B cell (primary cell): Measurements from ENCODE around the gene HDLBP. TPM values are rescaled to one million over a fixed set of nuclear protein-coding genes. Genes with fewer than 3 reads are reported as not detected.

Experiments used
- ATAC-seq: fragments of 200-7000 bp; cut with Tn5 transposase; one replicate; pipeline ENCODE4 v1.10.0; 2021; ENCODE audit warnings: low read depth, mild to moderate bottlenecking, moderate number of reproducible peaks, moderate library complexity
- CTCF ChIA-PET: fragments of 350-600 bp; sonication (Branson Sonifier 250); formaldehyde crosslinking; loops from one replicate; lab custom pipeline; 2021; ENCODE audit warnings: antibody characterized with exemption, inconsistent platforms; lab: Charles Lee
- POLR2A ChIA-PET: fragments of 350-600 bp; sonication (Branson Sonifier 250); formaldehyde crosslinking; loops from one replicate; lab custom pipeline; 2021; ENCODE audit warnings: antibody characterized with exemption; lab: Charles Lee
- DNase-seq: peaks from one replicate; pipeline ENCODE4 v3.0.0; 2013
- H2AFZ ChIP-seq: 2 replicates; pipeline ENCODE4 v1.6.1; 2012; ENCODE audit warnings: mild to moderate bottlenecking, low read depth, low read length; ENCODE audit not compliant: insufficient read depth, poor library complexity, severe bottlenecking
- H3K27ac ChIP-seq, 2 donors: 1 replicate in 1 of 2; 2 replicates in 1 of 2; pipeline ENCODE4 v1.5.1; 2012 to 2013; ENCODE audit warnings: low read length in 2 of 2, mild to moderate bottlenecking in 2 of 2, moderate library complexity in 1 of 2
- H3K27me3 ChIP-seq, 4 experiments: fragments of 200-600 bp in 1 of 4; sonication (generic) in 1 of 4; replicated peaks in 1 of 4; 1 replicate in 2 of 4; 2 replicates in 2 of 4; pipeline versions ENCODE4 v1.6.1 to v1.7.0; 2013 to 2016; ENCODE audit warnings: low read length in 3 of 4, mild to moderate bottlenecking in 2 of 4, mixed read lengths in 1 of 4, moderate library complexity in 1 of 4; ENCODE audit not compliant: insufficient read depth in 4 of 4, control insufficient read depth in 3 of 4; ENCODE audit errors: control extremely low read depth in 1 of 4
- H3K36me3 ChIP-seq, 2 experiments: replicated peaks in 1 of 2; 1 replicate in 1 of 2; 2 replicates in 1 of 2; pipeline versions ENCODE4 v1.6.1 to v1.7.1; 2013; ENCODE audit warnings: low read length in 1 of 2; ENCODE audit not compliant: insufficient read depth in 2 of 2, control insufficient read depth in 1 of 2; ENCODE audit errors: control extremely low read depth in 1 of 2, extremely low read depth in 1 of 2
- H3K4me1 ChIP-seq, 2 donors: fragments of 200-600 bp in 1 of 2; sonication (generic) in 1 of 2; 1 replicate in 1 of 2; 2 replicates in 1 of 2; pipeline versions ENCODE4 v1.5.1 to v1.6.1; 2013 to 2017; ENCODE audit warnings: low read length in 2 of 2; ENCODE audit not compliant: control insufficient read depth in 2 of 2, insufficient read depth in 2 of 2
- H3K4me2 ChIP-seq: replicated peaks from 2 replicates; pipeline ENCODE3; 2012; ENCODE audit warnings: mild to moderate bottlenecking, low read depth, low read length; ENCODE audit not compliant: poor library complexity, severe bottlenecking
- H3K4me3 ChIP-seq, 5 experiments: fragments of 200-600 bp in 1 of 5; sonication (generic) in 1 of 5; 1 replicate in 3 of 5; 2 replicates in 2 of 5; pipeline versions ENCODE4 v1.5.1 to v1.7.0; 2011 to 2016; ENCODE audit warnings: low read length in 4 of 5, mild to moderate bottlenecking in 4 of 5, low read depth in 2 of 5, control low read depth in 1 of 5, moderate library complexity in 1 of 5; ENCODE audit not compliant: insufficient read depth in 1 of 5; ENCODE audit errors: control extremely low read depth in 1 of 5, extremely low read depth in 1 of 5
- H3K79me2 ChIP-seq: fragments of 200-600 bp; sonication (generic); one replicate; pipeline ENCODE4 v1.6.0; 2016; ENCODE audit warnings: low read length; ENCODE audit not compliant: control insufficient read depth, insufficient read depth
- H3K9ac ChIP-seq: fragments of 200-600 bp; sonication (generic); 2 replicates; pipeline ENCODE4 v1.6.1; 2017; ENCODE audit warnings: mild to moderate bottlenecking, low read length, moderate library complexity
- H3K9me3 ChIP-seq, 3 donors: one replicate each; pipeline versions ENCODE4 v1.6.1 to v1.7.1; 2013; ENCODE audit warnings: low read length in 2 of 3; ENCODE audit not compliant: control insufficient read depth in 2 of 3, insufficient read depth in 1 of 3; ENCODE audit errors: control extremely low read depth in 1 of 3
- H4K20me1 ChIP-seq: 2 replicates; pipeline ENCODE4 v1.6.0; 2012; ENCODE audit warnings: mild to moderate bottlenecking, low read length; ENCODE audit not compliant: insufficient read depth, control insufficient read depth, poor library complexity, severe bottlenecking
- H3K27ac Mint-ChIP-seq: one replicate; pipeline ENCODE4 v1.8.0; 2021; ENCODE audit warnings: mixed read lengths
- H3K27me3 Mint-ChIP-seq: one replicate; pipeline ENCODE4 v1.8.0; 2021; ENCODE audit warnings: mixed read lengths
- H3K4me1 Mint-ChIP-seq: one replicate; pipeline ENCODE4 v1.8.0; 2021; ENCODE audit warnings: mixed read lengths
- H3K4me3 Mint-ChIP-seq: one replicate; pipeline ENCODE4 v1.8.0; 2021; ENCODE audit warnings: mixed read lengths
- H3K9me3 Mint-ChIP-seq: one replicate; pipeline ENCODE4 v1.8.0; 2022; ENCODE audit warnings: mixed read lengths; ENCODE audit not compliant: insufficient read depth
- EZH2 ChIP-seq: IDR thresholded peaks from 2 replicates; pipeline ENCODE4 v1.6.1; 2012; ENCODE audit warnings: borderline replicate concordance, low read depth, mild to moderate bottlenecking, moderate library complexity, low read length; ENCODE audit not compliant: insufficient read depth, poor library complexity, severe bottlenecking
- WGBS: methylation state at CpG from one replicate; pipeline ENCODE4 v1.1.5; 2013; ENCODE audit warnings: missing lambda C conversion rate; ENCODE audit not compliant: insufficient coverage; 5-methylcytosine and 5-hydroxymethylcytosine counted together
- intact Hi-C: fragments of 100-400 bp; cut with micrococcal nuclease; formaldehyde crosslinking; loops from one replicate; pipeline ENCODE4 v1.10.0; 2022
- polyA plus RNA-seq: library from polyadenylated mRNA; depleted of rRNA; stranded (reverse); fragments of >200 nt; gene quantifications from 2 replicates; pipeline ENCODE4 v1.2.3, GENCODE V29; 2012
- total RNA-seq, 2 donors: library from RNA; stranded (reverse); fragments of 120-200 nt in 1 of 2; gene quantifications; 1 replicate in 1 of 2; 2 replicates in 1 of 2; pipeline versions ENCODE4 v1.2.3 to v1.2.4, GENCODE V29; 2013 to 2022
- TF ChIP-seq, protein P1 (sequence below): fragments of 200-600 bp; IDR thresholded peaks from one replicate; pipeline ENCODE4 v1.8.0; 2022; ENCODE audit warnings: antibody characterized with exemption, mild to moderate bottlenecking

HDLBP gene
- total and polyA plus RNA-seq, 2 donors (not counting 1 experiment from before 2014, with no cell fraction given): 55.1 to 127 TPM

DNA sequence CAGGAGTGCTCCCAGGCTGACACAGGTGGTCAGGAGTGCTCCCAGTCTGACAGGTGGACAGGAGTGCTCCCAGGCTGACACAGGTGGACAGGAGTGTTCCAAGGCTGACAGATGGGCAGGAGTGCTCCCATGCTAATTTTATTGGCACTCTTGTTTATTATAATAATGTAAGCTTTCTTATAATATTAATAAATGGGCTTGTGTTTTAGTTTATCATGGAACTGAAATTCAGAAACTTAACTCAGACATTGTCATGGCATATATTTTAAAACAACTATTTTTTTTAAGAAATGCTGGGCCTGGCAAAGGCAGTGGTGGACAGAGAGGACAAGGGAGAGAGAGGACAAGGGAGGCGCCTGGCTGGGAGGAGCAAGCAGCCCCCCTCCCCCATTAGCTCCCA is 108.3 kb downstream of the HDLBP start:
- Mint-ChIP-seq H3K9me3 (no peaks in the 10 kb centered on the region), H3K27me3 (no peaks in the 10 kb centered on the region), H3K27ac (no peak overlapping the region), H3K4me1 (no peaks in the 10 kb centered on the region), H3K4me3 (no peak overlapping the region)
- CTCF ChIA-PET: no interaction called here
- TF ChIP-seq EZH2: no peak
- TF ChIP-seq, protein P1, sequence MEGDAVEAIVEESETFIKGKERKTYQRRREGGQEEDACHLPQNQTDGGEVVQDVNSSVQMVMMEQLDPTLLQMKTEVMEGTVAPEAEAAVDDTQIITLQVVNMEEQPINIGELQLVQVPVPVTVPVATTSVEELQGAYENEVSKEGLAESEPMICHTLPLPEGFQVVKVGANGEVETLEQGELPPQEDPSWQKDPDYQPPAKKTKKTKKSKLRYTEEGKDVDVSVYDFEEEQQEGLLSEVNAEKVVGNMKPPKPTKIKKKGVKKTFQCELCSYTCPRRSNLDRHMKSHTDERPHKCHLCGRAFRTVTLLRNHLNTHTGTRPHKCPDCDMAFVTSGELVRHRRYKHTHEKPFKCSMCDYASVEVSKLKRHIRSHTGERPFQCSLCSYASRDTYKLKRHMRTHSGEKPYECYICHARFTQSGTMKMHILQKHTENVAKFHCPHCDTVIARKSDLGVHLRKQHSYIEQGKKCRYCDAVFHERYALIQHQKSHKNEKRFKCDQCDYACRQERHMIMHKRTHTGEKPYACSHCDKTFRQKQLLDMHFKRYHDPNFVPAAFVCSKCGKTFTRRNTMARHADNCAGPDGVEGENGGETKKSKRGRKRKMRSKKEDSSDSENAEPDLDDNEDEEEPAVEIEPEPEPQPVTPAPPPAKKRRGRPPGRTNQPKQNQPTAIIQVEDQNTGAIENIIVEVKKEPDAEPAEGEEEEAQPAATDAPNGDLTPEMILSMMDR: no peak
- DNase-seq: no peak
- Histone ChIP-seq H4K20me1 (no peaks in the 10 kb centered on the region), H3K36me3 (no peaks in the 10 kb centered on the region), H3K27ac (no peak overlapping the region), H3K9me3 (no peaks in the 10 kb centered on the region), H3K79me2 (no peaks in the 10 kb centered on the region), H3K4me3 (no peak overlapping the region), H3K4me1 (no peaks in the 10 kb centered on the region), H3K9ac (no peak overlapping the region), H3K4me2 (no peak overlapping the region), H2AFZ (no peak overlapping the region), H3K27me3 (no peaks in the 10 kb centered on the region)
- WGBS: no CpG with 5 or more reads among the region's 1 CpG
- intact Hi-C loops: no loop called here
- POLR2A ChIA-PET: no interaction called here
- ATAC-seq: no peak

DNA sequence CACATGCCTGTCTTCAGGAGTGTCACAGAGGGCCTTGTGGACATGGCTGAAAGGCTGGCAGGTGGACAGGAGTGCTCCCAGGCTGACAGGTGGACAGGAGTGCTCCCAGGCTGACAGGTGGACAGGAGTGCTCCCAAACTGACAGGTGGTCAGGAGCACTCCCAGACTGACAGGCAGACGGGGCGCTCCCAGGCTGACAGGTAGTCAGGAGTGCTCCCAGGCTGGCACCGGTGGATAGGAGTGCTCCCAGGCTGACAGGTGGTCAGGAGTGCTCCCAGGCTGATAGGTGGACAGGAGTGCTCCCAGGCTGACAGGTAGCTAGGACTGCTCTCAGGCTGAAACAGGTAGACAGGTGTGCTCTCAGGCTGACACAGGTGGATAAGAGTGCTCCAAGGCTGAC is 110.4 kb downstream of the HDLBP start:
- H3K27ac Mint-ChIP-seq: no peak overlapping the region
- H3K9me3 Mint-ChIP-seq: no peaks in the 10 kb centered on the region
- intact Hi-C loops: no loop called here
- H3K27ac ChIP-seq: no peak overlapping the region
- H3K27me3 ChIP-seq: no peaks in the 10 kb centered on the region
- H3K4me3 Mint-ChIP-seq: no peak overlapping the region
- H4K20me1 ChIP-seq: no peaks in the 10 kb centered on the region
- H2AFZ ChIP-seq: no peak overlapping the region
- no peaks in the 10 kb centered on the region for H3K4me1 ChIP-seq
- ChIA-PET CTCF (no interaction called here), POLR2A (no interaction called here)
- ATAC-seq (no peak), DNase-seq (no peak)
- H3K4me1 Mint-ChIP-seq: no peaks in the 10 kb centered on the region
- no peaks in the 10 kb centered on the region for H3K79me2 ChIP-seq
- no peak overlapping the region for H3K4me2 ChIP-seq
- WGBS: 91% methylated on average over 3 of the region's 3 CpGs
- no peaks in the 10 kb centered on the region for H3K36me3 ChIP-seq
- no peak overlapping the region for H3K4me3 ChIP-seq
- H3K9ac ChIP-seq: no peak overlapping the region
- no peaks in the 10 kb centered on the region for H3K9me3 ChIP-seq
- TF ChIP-seq EZH2: no peak
- TF ChIP-seq, protein P1: no peak
- no peaks in the 10 kb centered on the region for H3K27me3 Mint-ChIP-seq
